Progenitor cell of endocrine pancreas (in vitro differentiated cells): Measurements from ENCODE around the gene ANAPC1. TPM values are rescaled to one million over a fixed set of nuclear protein-coding genes. Genes with fewer than 3 reads are reported as not detected.
"Not testable (repeated sequence)": the region's sequence is repeated elsewhere in the genome, so short reads cannot be mapped to it uniquely, and the experiment has no call there.

Experiments
- DNase-seq: peaks from one replicate; pipeline ENCODE4 v3.0.0; 2021; ENCODE audit warnings: low spot score; ENCODE audit not compliant: unreplicated experiment
- H3K27ac Mint-ChIP-seq: 2 replicates; pipeline ENCODE4 v1.8.0; 2021; ENCODE audit warnings: mild to moderate bottlenecking, moderate library complexity, mixed read lengths
- H3K27me3 Mint-ChIP-seq: 2 replicates; pipeline ENCODE4 v1.8.0; 2021; ENCODE audit warnings: mixed read lengths
- H3K36me3 Mint-ChIP-seq: 2 replicates; pipeline ENCODE4 v1.8.0; 2022; ENCODE audit warnings: mixed read lengths; ENCODE audit not compliant: insufficient read depth
- H3K4me1 Mint-ChIP-seq: 2 replicates; pipeline ENCODE4 v1.8.0; 2021; ENCODE audit warnings: low read depth, mixed read lengths
- H3K4me3 Mint-ChIP-seq: 2 replicates; pipeline ENCODE4 v1.8.0; 2021; ENCODE audit warnings: low read depth, mild to moderate bottlenecking, moderate library complexity, mixed read lengths
- H3K9me3 Mint-ChIP-seq: 2 replicates; pipeline ENCODE4 v1.8.0; 2021; ENCODE audit warnings: low read depth, mixed read lengths
- CTCF ChIP-seq: fragments of 200-600 bp; sonication (generic); IDR thresholded peaks from one replicate; pipeline ENCODE4 v1.5.0; 2021; ENCODE audit warnings: antibody characterized with exemption, mild to moderate bottlenecking; ENCODE audit not compliant: unreplicated experiment
- total RNA-seq: library from RNA; stranded (reverse); gene quantifications from 2 replicates; pipeline ENCODE4 v1.2.1, GENCODE V29; 2021

ANAPC1 gene
- total RNA-seq, 1 donor from 2014 or later, result 54.9 TPM

GRCh38 chr2:111777155-111777554 lies 106.8 kb downstream of the ANAPC1 start:
- not testable (repeated sequence) for H3K27ac Mint-ChIP-seq, H3K9me3 Mint-ChIP-seq, DNase-seq, H3K4me3 Mint-ChIP-seq, H3K36me3 Mint-ChIP-seq, H3K27me3 Mint-ChIP-seq, H3K4me1 Mint-ChIP-seq

DNA sequence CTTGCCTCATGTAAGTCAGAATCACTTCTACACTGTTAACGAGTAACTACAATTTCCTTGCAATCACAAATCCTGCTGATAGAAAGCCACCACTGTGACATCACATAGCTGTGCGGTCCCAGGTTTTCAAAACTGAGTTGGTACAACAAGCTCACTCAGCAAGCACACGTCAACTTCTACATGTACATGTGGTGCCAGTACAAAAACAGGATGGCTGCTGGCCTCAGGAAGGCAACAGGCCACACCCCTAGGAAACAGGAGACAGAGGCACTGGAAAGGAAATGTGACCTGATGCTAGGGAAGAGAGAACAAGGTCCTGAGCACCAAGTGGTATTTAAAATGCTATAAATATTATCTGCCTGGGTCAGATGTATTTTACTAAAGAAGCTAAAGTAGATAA lies 107.7 kb downstream of the ANAPC1 start:
- not testable (repeated sequence) for H3K27ac Mint-ChIP-seq, H3K27me3 Mint-ChIP-seq, H3K36me3 Mint-ChIP-seq, H3K4me3 Mint-ChIP-seq, H3K4me1 Mint-ChIP-seq, H3K9me3 Mint-ChIP-seq, DNase-seq

DNA sequence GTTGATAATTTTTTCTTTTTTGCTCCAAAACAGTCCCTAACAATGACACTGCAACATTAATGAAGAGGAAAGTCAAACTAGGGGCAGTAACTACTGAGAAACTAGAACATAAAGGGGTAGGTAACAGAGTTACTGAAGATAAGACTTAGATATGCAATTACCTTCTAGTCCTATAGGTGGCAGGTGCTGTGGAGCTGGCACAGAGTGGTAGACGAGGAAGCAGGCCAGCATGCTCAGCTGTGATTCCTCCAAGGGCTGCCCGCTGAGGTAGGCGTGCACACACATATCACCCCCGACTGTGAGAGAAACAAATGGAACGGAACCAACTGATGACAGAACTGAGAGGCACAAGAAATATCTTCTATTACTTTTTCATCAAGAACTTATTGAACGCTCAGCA lies 111.8 kb downstream of the ANAPC1 start:
- DNase-seq, H3K9me3 Mint-ChIP-seq, H3K4me1 Mint-ChIP-seq, H3K27ac Mint-ChIP-seq, H3K36me3 Mint-ChIP-seq, H3K27me3 Mint-ChIP-seq, H3K4me3 Mint-ChIP-seq: not testable (repeated sequence)
- peak; percentile 23 for TF ChIP-seq CTCF

DNA sequence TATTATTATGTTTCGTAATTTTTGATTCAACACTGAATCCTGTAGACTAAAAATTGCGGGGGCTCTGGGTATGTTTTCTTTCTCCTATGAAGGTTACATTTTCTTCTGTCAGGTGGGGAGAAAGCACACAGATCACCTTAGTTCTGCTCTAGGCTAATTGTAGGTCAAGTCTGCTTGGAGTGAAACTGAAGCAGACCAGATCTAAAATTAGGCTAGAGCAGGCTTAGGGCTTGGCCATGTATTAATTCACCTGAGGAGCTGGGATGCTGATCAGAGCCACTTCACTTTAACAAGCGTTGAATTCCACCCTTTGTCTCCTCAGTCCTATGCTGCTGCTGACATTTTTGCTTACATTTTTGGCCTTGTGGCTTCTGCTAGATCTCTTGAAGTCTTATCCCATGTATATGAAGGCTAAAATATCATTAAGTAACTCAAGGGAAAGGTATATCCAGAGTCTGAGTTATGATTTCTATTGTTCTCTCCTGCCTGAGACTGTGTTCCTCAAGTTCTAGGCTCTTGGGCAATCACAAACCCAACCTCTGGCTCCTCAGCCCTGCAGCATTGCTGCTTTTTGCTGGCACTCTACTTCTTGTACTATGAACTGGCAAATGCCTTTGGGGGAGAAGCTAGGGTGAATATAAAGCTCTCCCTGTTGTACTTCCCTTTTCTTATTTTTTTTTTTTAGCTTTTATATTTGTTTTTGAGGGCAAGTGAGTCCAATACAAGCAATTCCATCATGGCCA lies 112.9 kb downstream of the ANAPC1 start:
- H3K36me3 Mint-ChIP-seq, H3K4me3 Mint-ChIP-seq, H3K27ac Mint-ChIP-seq, H3K9me3 Mint-ChIP-seq, DNase-seq, H3K27me3 Mint-ChIP-seq, H3K4me1 Mint-ChIP-seq: not testable (repeated sequence)

- not testable (repeated sequence) for H3K27ac Mint-ChIP-seq, H3K36me3 Mint-ChIP-seq, H3K4me1 Mint-ChIP-seq, H3K9me3 Mint-ChIP-seq, DNase-seq, H3K27me3 Mint-ChIP-seq, H3K4me3 Mint-ChIP-seq
Measured at GRCh38 chr2:111768266-111769190, 115.5 kb downstream of the ANAPC1 start.

- not testable (repeated sequence) for H3K36me3 Mint-ChIP-seq, H3K4me1 Mint-ChIP-seq, H3K9me3 Mint-ChIP-seq, H3K4me3 Mint-ChIP-seq, H3K27me3 Mint-ChIP-seq, DNase-seq, H3K27ac Mint-ChIP-seq
Measured at GRCh38 chr2:111767087-111767486, 116.9 kb downstream of the ANAPC1 start.

- not testable (repeated sequence) for H3K27me3 Mint-ChIP-seq, DNase-seq, H3K4me3 Mint-ChIP-seq, H3K36me3 Mint-ChIP-seq, H3K27ac Mint-ChIP-seq, H3K9me3 Mint-ChIP-seq, H3K4me1 Mint-ChIP-seq
Measured at GRCh38 chr2:111766295-111766694, 117.7 kb downstream of the ANAPC1 start.

GRCh38 chr2:111764151-111764550 lies 119.8 kb downstream of the ANAPC1 start:
- H3K36me3 Mint-ChIP-seq, H3K9me3 Mint-ChIP-seq, H3K27me3 Mint-ChIP-seq: not testable (repeated sequence)

DNA sequence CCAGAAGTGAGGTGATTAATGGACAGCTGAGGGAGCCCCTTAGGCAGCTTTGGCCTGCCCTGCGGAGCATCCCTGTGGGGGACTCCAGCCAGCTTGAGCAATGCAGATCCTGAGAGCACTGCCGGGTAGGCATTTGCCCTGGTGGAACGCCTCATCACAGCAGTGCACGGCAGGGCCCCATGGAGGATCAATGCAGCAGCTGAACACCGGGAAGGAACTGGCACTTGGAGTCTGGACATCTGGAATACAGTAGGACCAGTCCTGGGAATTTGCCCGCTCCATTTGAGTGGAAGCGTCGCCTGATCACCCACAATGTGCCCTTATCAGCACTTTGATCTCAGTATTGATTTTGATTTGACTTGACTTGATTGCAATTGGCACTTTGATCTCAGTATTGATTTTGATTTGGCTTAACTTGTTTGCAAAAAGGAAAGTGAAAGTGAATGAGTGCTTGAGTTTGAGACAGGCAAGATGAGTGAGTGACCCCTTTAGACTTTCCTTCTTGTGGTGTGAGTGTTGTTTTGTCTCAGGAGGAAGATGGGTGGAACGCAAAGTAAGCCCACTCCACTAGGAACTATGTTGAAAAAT lies 123.2 kb downstream of the ANAPC1 start:
- not testable (repeated sequence) for H3K4me3 Mint-ChIP-seq, H3K27me3 Mint-ChIP-seq, H3K27ac Mint-ChIP-seq, H3K36me3 Mint-ChIP-seq, H3K4me1 Mint-ChIP-seq, H3K9me3 Mint-ChIP-seq, DNase-seq

More at GRCh38 chr2:111764151-111764550, 119.8 kb downstream of the ANAPC1 start:
- H3K27ac Mint-ChIP-seq, DNase-seq, H3K4me1 Mint-ChIP-seq, H3K4me3 Mint-ChIP-seq: not testable (repeated sequence)

DNA sequence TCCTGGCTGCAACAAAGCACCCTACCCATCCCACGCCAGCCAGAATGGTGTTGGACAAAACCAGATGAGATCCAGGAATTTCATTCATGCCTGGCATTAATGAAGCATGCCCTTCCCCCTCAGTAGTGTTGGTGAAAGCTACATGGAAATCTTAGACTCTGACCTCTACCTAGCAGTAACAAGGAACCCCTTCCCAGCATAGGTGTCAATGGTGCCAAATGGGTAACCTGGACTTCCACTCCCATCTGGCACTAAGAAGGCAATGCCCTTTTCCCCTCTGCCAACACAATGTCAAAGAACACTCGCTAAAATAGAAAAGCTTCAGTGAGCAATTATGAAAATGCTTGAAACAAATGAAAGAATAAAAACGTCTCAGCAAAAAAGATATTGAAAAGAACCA lies 131.5 kb downstream of the ANAPC1 start:
- H3K9me3 Mint-ChIP-seq, result not testable (repeated sequence)

GRCh38 chr2:111750641-111751040 lies 133.4 kb downstream of the ANAPC1 start:
- H3K36me3 Mint-ChIP-seq, H3K4me1 Mint-ChIP-seq, H3K4me3 Mint-ChIP-seq, H3K9me3 Mint-ChIP-seq, H3K27ac Mint-ChIP-seq, DNase-seq, H3K27me3 Mint-ChIP-seq: not testable (repeated sequence)

More for the DNA sequence above, 131.5 kb downstream of the ANAPC1 start:
- not testable (repeated sequence) for H3K4me3 Mint-ChIP-seq, H3K27me3 Mint-ChIP-seq, H3K4me1 Mint-ChIP-seq, H3K36me3 Mint-ChIP-seq, DNase-seq, H3K27ac Mint-ChIP-seq

GRCh38 chr2:111748429-111748828 lies 135.6 kb downstream of the ANAPC1 start:
- DNase-seq, H3K36me3 Mint-ChIP-seq, H3K27me3 Mint-ChIP-seq, H3K4me1 Mint-ChIP-seq, H3K4me3 Mint-ChIP-seq, H3K9me3 Mint-ChIP-seq, H3K27ac Mint-ChIP-seq: not testable (repeated sequence)
